ENCODE data around the gene PPP1R7. TPM values are rescaled to one million over a fixed set of nuclear protein-coding genes. Genes with fewer than 3 reads are reported as not detected.

PPP1R7 gene
- total RNA-seq, 1 donor = 46.7 TPM

- peaks cover 16% of the 10 kb centered on the region for H3K4me1 ChIP-seq (ENCODE audit: insufficient read depth, low read length)
- TF ChIP-seq, protein P1, sequence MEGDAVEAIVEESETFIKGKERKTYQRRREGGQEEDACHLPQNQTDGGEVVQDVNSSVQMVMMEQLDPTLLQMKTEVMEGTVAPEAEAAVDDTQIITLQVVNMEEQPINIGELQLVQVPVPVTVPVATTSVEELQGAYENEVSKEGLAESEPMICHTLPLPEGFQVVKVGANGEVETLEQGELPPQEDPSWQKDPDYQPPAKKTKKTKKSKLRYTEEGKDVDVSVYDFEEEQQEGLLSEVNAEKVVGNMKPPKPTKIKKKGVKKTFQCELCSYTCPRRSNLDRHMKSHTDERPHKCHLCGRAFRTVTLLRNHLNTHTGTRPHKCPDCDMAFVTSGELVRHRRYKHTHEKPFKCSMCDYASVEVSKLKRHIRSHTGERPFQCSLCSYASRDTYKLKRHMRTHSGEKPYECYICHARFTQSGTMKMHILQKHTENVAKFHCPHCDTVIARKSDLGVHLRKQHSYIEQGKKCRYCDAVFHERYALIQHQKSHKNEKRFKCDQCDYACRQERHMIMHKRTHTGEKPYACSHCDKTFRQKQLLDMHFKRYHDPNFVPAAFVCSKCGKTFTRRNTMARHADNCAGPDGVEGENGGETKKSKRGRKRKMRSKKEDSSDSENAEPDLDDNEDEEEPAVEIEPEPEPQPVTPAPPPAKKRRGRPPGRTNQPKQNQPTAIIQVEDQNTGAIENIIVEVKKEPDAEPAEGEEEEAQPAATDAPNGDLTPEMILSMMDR (IDR thresholded peaks at IDR 0.05; ENCODE audit: extremely low read depth, low read depth, low read length) = no peak
- no peak for DNase-seq (ENCODE audit: insufficient read length, low spot score, missing footprints)
These were observed 44.6 kb upstream of the PPP1R7 start for GRCh38 chr2:241105641-241106040.

GRCh38 chr2:241107031-241107783 lies 43.1 kb upstream of the PPP1R7 start:
- TF ChIP-seq, protein P1 (IDR thresholded peaks at IDR 0.05; ENCODE audit: extremely low read depth, low read depth, low read length) = no peak
- peaks cover 8% of the 10 kb centered on the region for H3K79me2 ChIP-seq (ENCODE audit: insufficient read depth, low read length)
- DNase-seq (ENCODE audit: insufficient read length, low spot score, missing footprints) = no peak

More at GRCh38 chr2:241105641-241106040, 44.6 kb upstream of the PPP1R7 start:
- Histone ChIP-seq H3K79me2 (ENCODE audit: insufficient read depth, low read length) (peaks cover 23% of the 10 kb centered on the region), H4K20me1 (ENCODE audit: insufficient read depth, low read length) (peaks cover 4% of the 10 kb centered on the region), H2AFZ (ENCODE audit: low read length) (no peak overlapping the region), H3K27me3 (ENCODE audit: insufficient read depth, low read length) (no peaks in the 10 kb centered on the region), H3K27ac (ENCODE audit: low read depth, low read length) (no peak overlapping the region), H3K4me3 (ENCODE audit: insufficient read depth, low read length) (no peak overlapping the region), H3K9me3 (ENCODE audit: low read depth, low read length) (no peaks in the 10 kb centered on the region), H3K4me2 (ENCODE audit: insufficient read depth, low read length) (no peak overlapping the region), H3K36me3 (ENCODE audit: insufficient read depth, low read length) (no peaks in the 10 kb centered on the region)

GRCh38 chr2:241108271-241109209 lies 41.7 kb upstream of the PPP1R7 start:
- Histone ChIP-seq H3K4me2 (ENCODE audit: insufficient read depth, low read length) (no peak overlapping the region), H4K20me1 (ENCODE audit: insufficient read depth, low read length) (no peaks in the 10 kb centered on the region), H3K4me3 (ENCODE audit: insufficient read depth, low read length) (no peak overlapping the region), H3K27me3 (ENCODE audit: insufficient read depth, low read length) (no peaks in the 10 kb centered on the region), H3K79me2 (ENCODE audit: insufficient read depth, low read length) (no peaks in the 10 kb centered on the region), H3K9me3 (ENCODE audit: low read depth, low read length) (no peaks in the 10 kb centered on the region), H2AFZ (ENCODE audit: low read length) (no peak overlapping the region), H3K4me1 (ENCODE audit: insufficient read depth, low read length) (no peaks in the 10 kb centered on the region), H3K27ac (ENCODE audit: low read depth, low read length) (no peak overlapping the region), H3K36me3 (ENCODE audit: insufficient read depth, low read length) (no peaks in the 10 kb centered on the region)
- TF ChIP-seq, protein P1 (IDR thresholded peaks at IDR 0.05; ENCODE audit: extremely low read depth, low read depth, low read length) = no peak
- DNase-seq (ENCODE audit: insufficient read length, low spot score, missing footprints) = no peak

More at GRCh38 chr2:241107031-241107783, 43.1 kb upstream of the PPP1R7 start:
- no peak overlapping the region for H2AFZ ChIP-seq (ENCODE audit: low read length)
- H3K4me1 ChIP-seq (ENCODE audit: insufficient read depth, low read length) = peaks cover 7% of the 10 kb centered on the region
- no peaks in the 10 kb centered on the region for H3K9me3 ChIP-seq (ENCODE audit: low read depth, low read length)
- no peaks in the 10 kb centered on the region for H3K36me3 ChIP-seq (ENCODE audit: insufficient read depth, low read length)
- H3K4me2 ChIP-seq (ENCODE audit: insufficient read depth, low read length) = no peak overlapping the region
- H3K27me3 ChIP-seq (ENCODE audit: insufficient read depth, low read length) = no peaks in the 10 kb centered on the region
- no peak overlapping the region for H3K4me3 ChIP-seq (ENCODE audit: insufficient read depth, low read length)
- H4K20me1 ChIP-seq (ENCODE audit: insufficient read depth, low read length) = no peaks in the 10 kb centered on the region
- H3K27ac ChIP-seq (ENCODE audit: low read depth, low read length) = no peak overlapping the region

Data from osteoblast (primary cell).